ENCODE results near the gene CAB39L. TPM values are rescaled to one million over a fixed set of nuclear protein-coding genes. Genes with fewer than 3 reads are reported as not detected.

Gene CAB39L
- polyA plus RNA-seq, 3 donors: 13.1 to 20.4 (median 19.7) TPM

DNA sequence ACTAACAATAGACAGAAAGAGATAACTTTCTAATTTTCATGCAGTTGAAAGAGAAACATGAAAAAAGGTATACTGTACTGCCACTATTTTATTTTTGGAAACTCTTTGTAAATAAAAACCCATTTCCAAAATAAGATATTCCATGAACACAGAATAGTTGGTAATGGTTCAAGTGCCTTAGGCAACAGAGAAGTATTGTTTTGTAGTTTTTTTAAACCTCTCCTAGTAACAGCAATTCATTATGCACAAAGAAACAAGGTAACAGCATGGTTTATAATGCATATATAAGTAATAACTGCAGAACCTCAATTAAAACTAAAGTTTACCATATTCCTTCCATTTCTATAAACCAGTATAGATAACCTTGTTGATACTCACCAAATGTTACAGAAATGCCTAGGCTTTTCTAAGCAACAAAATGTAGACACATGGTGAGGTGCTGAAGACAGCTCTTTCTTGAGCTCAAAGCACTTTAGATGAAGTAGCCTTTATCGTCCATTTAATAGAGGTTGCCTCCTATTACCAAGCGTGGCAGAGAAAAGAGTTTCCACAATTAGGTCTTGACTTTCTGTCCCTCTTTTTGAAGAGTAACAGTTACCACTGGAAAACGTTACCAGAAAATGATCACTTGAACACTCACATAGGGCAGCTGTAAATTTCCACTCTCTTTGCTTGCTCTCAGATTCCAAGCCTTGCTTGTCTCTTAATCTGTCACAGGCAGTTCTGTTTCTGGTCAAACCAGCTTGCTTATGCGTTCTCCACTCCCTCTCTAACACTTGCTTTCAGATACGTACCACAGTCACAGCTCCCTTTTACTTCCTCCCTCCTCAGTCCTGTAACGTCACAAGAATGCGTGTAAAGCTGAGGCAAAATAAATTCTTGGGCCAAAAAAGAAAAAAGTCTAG is 42.9 kb downstream of the CAB39L start:
- DNase-seq (ENCODE audit: low read depth in 3 of 3, low spot score in 2 of 3): peak in 2 of 3 donors; percentile 17 to 35

DNA sequence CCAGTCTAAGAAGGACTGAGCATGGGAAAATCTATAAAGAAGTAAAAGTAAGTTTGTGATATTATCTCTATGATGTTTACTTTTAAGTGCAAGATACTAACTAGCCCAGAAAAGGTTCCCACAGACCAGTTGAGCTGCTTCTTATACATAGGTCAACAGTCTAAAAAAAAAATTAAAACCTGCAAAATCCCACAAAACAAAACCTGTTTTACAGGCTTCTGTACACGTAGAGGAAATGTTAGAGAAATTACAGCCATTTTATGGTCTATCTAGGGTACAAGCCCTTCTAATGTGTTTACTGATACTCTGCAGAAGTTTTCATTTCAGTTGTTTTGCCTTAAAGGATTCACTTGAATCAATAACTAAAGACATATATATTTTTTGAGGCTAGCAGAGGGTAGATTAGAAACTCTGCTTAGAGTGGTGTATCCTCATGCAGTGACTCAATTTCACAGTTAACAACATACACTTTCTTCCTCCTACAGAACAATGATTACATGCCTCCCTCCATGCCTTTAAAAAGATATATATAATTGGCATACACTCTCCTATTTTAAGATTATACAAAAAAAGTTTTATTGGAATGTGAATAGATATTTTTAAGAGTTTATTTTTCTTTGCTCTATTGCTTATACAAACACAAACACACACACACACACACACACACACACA is 43.9 kb downstream of the CAB39L start:
- peak in 1 of 3 donors; percentile 13 for DNase-seq (ENCODE audit: low read depth in 3 of 3, low spot score in 2 of 3)

DNA sequence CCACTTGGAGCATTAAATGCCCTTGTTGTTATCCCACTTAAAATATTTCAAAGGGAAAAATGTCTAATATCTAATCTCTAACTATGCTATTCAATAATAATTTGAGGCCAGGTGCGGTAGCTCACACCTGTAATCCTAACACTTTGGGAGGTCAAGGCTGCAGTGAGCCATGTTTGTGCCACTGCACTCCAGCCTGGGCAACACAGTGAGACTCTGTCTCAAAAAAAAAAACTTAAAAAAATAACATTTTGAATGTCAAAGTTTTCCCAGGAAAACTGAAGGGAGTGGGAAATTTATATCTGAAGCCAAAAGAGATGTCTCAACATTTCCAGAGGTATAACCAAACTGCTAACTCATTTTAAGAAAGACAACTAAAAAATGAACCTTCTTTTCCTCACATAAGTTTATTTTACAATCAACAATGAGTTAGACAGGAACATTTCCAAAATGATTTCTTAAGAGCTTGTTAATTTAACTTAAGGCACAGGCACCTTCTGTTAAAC is 47.9 kb downstream of the CAB39L start:
- DNase-seq (ENCODE audit: low read depth in 3 of 3, low spot score in 2 of 3): no peak

DNA sequence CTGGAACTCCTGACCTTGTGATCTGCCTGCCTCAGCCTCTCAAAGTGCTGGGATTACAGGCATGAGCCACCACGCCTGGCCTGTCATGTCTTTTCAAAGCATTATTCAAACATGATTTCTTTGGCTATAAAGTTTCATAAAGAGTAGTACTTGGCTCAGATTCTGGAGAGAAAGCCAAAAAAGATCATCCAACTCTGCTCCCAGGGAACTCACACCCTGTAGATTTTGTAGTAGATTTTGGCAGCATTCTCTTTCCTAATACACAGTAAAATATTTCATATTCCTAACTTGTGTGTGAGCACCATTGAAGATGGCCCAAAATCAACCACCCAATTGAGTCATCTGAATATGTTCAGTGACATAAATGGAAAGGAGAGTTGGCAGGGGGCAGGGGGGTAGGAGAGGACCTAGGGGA is 48.4 kb downstream of the CAB39L start:
- DNase-seq (ENCODE audit: low read depth in 3 of 3, low spot score in 2 of 3): no peak

DNA sequence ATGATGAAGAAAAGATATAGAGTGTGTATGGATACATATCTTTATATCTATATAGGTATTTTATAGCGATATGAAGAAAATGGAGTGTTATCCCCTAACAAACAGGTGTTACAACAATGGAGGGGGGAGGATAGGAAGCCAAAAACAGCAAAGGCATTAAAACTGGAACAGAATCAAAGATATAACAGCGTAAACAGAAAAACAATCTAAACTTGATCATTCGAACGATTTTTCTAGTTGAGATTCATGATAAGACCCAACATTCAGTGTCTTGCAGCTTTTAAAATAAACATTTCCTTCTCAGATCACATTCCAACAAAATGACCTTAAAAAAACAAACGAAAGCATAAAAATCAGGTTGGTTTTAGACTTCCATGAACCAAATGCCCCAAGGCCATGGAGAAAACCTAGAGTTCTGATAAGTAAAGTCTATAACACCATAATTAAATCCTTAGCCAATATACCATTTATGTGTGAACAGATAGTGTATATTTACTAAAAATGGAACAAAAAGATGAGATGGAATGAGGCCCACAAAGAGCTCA is 55.7 kb downstream of the CAB39L start:
- no peak for DNase-seq (ENCODE audit: low read depth in 3 of 3, low spot score in 2 of 3)

DNA sequence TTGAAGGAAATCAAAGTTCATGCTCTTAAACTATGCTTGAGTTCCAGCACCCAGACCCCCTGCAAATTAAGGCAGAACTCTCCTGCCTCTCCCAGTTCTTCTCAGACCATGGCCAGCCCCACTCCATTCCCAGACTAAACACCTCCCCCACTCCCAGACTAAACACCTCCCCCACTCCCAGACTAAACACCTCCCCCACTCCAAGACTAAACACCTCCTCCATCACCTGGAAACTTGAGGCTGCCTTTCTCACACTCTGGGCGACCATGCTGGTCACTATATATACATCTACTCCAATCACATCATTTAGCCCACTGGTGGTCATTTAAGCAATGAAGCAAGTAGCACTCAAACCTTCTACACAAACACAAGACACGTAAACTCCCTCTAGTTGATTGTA is 57.2 kb downstream of the CAB39L start:
- no peak for DNase-seq (ENCODE audit: low read depth in 3 of 3, low spot score in 2 of 3)

DNA sequence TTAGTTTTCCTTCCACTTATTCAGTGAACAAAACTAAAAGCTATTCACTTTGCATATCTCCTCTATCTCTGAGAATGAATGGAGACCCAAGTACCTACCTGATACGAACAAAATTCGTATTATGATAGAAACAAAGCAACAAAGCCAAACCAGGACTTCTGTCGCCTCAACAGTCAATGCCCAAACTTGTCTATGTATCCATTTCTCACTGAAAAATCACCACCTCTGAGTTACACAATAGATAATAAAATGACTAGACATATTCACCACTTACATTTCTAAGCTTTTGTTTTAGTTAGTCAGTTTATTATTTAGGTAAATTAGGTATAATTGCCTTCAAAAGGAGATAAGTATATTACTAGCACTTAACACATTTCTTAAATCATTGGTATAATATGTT is 67.7 kb downstream of the CAB39L start:
- no peak for DNase-seq (ENCODE audit: low read depth in 3 of 3, low spot score in 2 of 3)

DNA sequence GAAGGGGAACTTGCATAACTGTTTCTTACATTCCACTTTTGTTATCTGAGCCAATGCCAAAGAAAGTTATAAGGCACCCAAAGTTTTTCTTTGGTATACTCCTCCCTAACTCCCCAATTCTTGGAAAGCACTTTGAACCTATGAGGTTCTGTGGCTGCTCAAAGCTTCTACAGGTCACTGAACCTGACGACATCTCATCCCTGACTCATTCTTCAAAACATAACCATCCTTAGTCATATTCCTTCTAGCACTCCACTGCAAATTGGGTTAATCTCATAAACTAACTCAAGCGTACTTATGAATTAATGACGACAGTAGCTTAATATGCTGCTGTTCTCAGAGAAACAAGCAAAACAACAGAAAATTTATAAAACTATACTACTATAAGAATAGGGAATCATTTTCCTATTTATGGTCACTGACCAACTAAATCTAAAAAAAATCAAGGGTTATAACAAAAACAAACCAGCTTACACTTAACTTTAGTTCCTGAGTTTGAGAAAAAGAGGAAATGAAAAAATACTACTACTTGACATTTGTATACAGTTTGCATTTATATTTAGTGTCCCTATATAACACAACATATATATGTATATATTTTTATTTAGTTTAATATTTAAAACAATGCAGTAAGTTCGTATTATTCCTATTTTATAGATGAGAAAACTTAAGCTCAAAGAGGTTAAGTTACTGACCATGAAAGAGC is 69.1 kb downstream of the CAB39L start:
- no peak for DNase-seq (ENCODE audit: low read depth in 3 of 3, low spot score in 2 of 3)

DNA sequence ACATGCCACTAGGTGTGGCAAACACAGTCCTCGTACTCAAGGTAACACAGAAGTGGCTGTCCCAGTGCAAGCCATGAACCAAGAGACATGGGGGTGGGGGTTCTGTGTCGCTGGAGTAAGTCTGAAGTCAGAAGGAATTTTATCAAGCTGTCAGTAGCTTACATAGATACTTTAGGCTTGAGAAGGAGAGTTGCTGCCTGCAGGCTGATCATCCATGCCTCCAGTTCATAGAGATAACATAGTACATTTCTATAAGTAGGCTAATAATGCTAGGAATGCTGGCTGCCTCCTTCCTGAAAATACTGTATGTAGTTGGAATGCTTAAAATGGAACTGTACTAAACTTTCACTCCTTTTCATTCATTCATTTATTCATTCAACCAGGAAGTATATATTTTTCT is 70.1 kb downstream of the CAB39L start:
- no peak for DNase-seq (ENCODE audit: low read depth in 3 of 3, low spot score in 2 of 3)

DNA sequence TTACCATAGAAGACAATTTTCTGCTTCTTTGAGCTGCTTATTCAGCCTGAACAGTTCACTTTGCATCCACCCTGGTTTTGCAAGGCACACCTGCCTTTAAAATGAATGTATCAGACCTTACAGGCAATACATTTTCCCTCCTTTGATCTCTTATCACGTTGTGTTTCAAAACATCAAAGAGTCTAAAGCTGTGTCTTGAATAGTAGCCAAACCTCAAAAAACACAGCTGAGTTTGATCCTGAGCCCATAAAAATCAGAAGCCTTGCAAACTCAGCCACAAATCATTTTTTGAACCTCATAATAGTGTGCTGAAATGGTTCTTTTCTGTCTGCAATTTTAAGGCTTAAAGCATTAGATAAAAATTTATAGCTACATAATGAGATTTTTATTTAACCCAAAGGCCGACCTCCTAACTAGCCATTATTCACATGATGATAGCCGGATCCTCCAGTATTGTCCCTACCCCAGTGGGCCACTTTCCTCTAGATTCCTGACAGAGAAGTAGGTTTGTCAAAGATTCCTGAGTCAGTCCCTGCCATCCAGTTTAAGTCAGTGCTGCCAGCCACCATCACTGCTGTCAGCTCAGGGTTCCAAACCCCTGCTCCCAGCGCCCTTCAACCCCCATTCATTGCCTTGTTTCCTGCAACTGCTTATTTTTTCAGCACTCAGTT is 71.8 kb downstream of the CAB39L start:
- peak; percentile 59 to 72 (median 60) for DNase-seq (ENCODE audit: low read depth in 3 of 3, low spot score in 2 of 3)

DNA sequence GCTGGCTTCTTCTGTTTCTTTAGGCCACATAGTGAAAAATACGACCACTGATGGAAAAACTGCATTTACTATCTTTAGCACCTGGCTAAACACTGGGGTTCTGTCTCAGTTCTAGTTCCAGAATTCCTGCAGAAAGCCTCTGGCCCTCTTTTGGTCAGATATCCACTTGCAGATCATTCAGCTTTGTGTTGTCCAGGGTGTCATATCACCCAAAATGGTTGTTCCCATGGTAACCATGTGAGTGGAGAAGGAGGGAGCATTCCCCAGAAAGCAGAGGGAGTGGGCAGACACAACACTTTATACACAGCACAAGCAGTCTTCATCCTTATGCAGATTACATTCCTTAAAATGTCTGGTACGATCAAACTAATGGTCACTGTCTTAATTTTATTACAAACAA is 73.5 kb downstream of the CAB39L start:
- no peak for DNase-seq (ENCODE audit: low read depth in 3 of 3, low spot score in 2 of 3)

DNA sequence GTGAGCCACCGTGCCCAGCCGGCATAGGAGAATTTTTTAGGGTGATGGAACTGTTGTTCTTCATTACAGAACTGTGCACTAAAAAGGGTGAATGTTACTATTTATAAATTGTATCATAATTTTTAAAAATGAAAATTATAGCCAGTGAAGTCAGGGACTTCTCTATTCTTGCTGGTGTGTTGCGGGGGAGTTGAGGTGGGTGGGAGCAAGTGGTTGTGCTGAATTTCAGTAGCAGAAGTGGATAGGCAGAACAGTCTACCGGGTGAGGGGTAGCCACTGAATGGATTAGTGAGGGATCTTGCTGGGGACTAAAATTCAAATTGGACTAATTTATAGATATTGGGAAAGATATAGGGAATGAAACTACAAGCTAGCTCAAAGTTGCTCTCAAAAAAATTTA is 74.0 kb downstream of the CAB39L start:
- no peak for DNase-seq (ENCODE audit: low read depth in 3 of 3, low spot score in 2 of 3)

DNA sequence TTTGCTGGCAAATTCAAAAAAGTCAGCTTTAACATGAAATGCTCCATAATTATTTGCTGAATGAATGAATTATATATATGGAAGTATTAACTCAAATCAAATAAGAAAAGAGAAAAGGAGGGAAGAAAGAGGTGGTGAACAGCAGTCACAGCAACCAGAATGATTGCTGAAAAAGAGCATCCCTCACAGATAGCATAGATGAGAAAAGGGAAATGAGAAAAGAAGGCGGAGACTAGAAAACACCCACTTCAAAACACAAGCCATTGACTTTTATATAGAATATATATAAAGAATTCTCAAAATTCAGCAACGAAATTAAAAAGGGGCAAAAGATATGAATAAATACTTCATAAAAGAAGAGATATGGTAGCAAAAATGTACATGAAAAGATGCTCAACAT is 75.2 kb downstream of the CAB39L start:
- no peak for DNase-seq (ENCODE audit: low read depth in 3 of 3, low spot score in 2 of 3)

DNA sequence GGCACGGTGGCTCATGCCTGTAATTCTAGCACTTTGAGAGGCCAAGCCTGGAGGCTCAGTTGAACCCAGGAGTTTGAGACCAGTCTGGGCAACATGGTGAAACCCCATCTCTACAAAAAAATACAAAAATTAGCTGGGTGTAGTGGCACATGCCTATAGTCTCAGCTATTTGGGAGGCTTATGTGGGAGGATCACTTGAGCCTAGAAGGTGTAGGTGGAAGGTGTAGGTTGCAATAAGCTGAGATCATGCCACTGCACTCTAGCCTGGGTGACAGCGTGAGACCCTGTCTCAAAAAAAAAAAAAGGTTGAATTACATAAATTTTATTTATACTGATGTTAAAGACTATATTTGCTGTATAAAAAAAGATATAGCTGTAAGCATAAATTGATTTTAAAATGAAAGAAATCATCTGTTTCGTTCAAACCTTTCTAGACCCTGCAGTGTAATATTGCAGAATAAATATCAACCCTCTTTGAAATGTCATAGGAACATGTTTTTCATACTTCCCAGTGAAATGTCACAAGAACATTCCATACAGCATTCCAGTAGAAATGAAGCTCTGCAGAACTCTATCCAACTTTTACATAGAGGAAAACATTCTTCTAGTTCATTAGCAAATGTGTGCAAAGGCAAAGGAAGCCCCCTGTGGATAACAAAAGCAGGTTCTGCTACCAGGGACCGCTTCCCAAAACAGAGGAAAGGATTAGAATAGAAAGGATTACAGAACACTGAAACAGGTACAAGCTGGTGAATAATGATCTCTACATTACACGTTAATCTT is 76.0 kb downstream of the CAB39L start:
- no peak for DNase-seq (ENCODE audit: low read depth in 3 of 3, low spot score in 2 of 3)

DNA sequence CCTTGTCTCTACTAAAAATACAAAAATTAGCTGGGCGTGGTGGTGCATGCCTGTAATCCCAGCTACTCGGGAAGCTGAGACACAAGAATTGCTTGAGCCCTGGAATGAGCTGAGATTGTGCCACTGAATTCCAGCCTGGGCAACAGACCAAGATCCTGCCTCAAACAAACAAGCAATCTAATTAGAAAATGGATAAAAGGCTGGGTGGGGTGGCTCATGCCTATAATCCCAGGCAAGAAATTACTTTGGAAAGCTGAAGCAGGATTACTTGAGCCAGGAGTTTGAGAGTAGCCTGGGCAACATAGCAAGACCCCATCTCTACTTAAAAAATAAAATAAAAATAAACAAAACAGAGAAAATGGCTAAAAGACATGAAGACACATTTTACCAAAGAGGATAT is 77.0 kb downstream of the CAB39L start:
- DNase-seq (ENCODE audit: low read depth in 3 of 3, low spot score in 2 of 3): no peak

DNA sequence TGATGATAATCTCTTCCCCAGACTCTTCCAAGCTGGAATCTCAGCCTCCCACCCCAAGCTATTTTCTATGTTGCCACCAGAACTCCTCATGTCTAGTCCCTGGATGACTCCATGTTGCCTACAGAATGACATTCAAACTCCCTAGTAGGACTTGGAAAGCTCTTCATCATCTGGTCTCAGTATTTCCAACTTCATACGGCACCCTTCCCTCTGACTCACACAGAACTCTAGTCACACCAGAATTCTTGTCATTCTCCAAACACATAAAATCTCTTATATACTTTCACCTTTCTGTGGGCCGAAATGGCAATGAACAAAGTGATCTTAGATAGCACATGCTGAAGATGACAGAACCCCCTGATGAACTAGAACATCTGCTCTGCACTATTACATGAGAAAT is 86.2 kb downstream of the CAB39L start:
- no peak for DNase-seq (ENCODE audit: low read depth in 3 of 3, low spot score in 2 of 3)

DNA sequence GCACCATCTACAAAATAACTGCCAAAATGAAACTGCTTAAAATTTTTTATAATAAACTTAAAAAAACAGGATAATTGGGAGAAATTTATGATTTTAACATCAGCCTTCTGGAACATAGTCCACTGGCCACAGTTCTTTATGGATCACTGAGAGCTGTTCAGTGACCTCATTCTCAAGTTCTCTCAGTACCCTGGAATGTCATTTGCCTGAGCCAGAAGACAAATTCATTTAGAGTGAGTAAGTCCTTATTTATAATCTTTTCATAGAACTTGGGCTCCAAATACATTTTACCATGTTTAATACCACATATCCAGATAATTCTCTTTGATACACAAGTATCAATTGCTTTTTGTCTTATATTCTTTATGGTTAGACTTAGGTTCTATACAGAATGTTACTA is 87.6 kb downstream of the CAB39L start:
- no peak for DNase-seq (ENCODE audit: low read depth in 3 of 3, low spot score in 2 of 3)

DNA sequence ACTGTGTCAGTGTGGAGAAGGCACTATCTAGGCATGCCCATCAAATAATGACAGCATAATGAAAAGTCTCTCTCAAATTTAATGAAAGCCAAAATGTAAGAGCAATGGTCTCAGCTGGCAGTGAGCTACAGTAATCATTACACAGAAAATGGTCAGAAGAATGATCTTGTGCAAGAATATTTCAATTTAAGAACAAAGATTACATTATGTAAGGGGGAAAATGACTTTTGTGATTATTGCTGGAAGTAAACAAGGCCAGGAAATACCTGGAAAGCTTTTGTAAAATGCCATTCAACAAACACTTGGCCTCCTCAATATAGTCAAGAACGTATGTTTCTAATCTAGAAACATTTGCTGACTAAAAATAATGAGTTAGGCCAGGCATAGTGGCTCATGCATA is 89.1 kb downstream of the CAB39L start:
- no peak for DNase-seq (ENCODE audit: low read depth in 3 of 3, low spot score in 2 of 3)

DNA sequence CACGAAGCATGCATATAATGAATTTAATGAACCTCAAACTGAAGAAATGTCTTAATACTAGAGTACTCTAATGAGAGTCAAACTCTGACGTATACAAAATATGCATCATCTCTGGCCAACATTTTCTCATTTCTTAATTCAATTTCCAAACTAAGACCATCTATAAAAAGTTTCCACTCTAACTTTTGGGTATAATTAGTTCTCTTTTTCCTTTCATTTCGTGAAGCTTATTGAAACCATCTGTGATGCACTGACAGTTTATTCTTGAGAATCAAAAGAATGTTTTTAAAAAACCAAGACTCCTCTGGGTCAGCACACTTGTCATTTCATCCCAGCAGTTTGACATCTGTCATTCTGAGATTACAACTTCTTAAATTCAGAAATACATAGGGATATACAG is 90.0 kb downstream of the CAB39L start:
- DNase-seq (ENCODE audit: low read depth in 3 of 3, low spot score in 2 of 3): no peak

DNA sequence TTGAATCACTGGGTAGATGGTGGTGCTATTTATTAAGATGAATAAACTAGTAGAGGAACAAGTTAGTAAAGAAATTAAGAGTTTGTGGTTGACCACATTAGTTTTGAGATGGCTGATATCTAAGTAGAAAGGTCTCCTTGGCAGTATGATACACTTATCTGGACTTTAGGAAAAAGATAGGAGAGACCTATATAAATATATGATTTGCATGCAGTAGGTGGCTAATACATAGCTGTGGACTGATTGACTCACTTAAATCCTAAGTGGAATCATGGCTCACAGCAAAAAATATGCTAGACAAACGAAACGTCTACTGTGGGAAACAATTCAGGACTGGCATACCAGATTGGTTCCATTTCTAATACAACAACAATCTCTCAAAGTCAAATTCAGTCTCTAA is 92.0 kb downstream of the CAB39L start:
- no peak for DNase-seq (ENCODE audit: low read depth in 3 of 3, low spot score in 2 of 3)

Measured in right renal cortex interstitium (tissue), 3 donors.